H1 (cell line): Measurements from ENCODE around the gene ZNF200. TPM values are rescaled to one million over a fixed set of nuclear protein-coding genes. Genes with fewer than 3 reads are reported as not detected.

Experiments used
- CTCF ChIA-PET: fragments of 300-600 bp; sonication (Branson Sonifier 250); formaldehyde crosslinking; loops from one replicate; lab custom pipeline; 2021; ENCODE audit not compliant: partially characterized antibody; lab: Charles Lee
- POLR2A ChIA-PET: fragments of 300-600 bp; sonication (Branson Sonifier 250); formaldehyde crosslinking; loops from one replicate; lab custom pipeline; 2021; ENCODE audit warnings: inconsistent platforms; ENCODE audit not compliant: partially characterized antibody; lab: Charles Lee
- DNase-seq, 2 experiments: peaks; one replicate each; pipeline versions ENCODE4 v3.0.0 to v3.0.0-alpha.2; 2010 to 2022; ENCODE audit warnings: low spot score in 2 of 2, low read depth in 1 of 2, mixed read lengths in 1 of 2
- FAIRE-seq: peaks from 2 replicates; lab custom pipeline; 2011; peaks lifted over from hg19 to GRCh38; lab: Jason Lieb, UNC
- H2AFZ ChIP-seq: 2 replicates; pipeline ENCODE4 v1.8.1; 2012; ENCODE audit warnings: low read length, inconsistent platforms
- H2AK5ac ChIP-seq: 2 replicates; pipeline ENCODE4 v1.6.1; 2013; ENCODE audit warnings: low read depth, low read length
- H2BK120ac ChIP-seq: replicated peaks from 2 replicates; pipeline ENCODE3; 2013; ENCODE audit warnings: low read depth, low read length, inconsistent platforms
- H2BK12ac ChIP-seq: 2 replicates; pipeline ENCODE4 v1.6.1; 2013; ENCODE audit warnings: low read depth, low read length
- H2BK15ac ChIP-seq: 2 replicates; pipeline ENCODE4 v1.6.1; 2013; ENCODE audit warnings: low read length
- H2BK20ac ChIP-seq: 2 replicates; pipeline ENCODE4 v1.6.1; 2013; ENCODE audit warnings: low read length
- H2BK5ac ChIP-seq: 2 replicates; pipeline ENCODE4 v1.6.1; 2013; ENCODE audit warnings: low read depth, low read length
- H3K14ac ChIP-seq: 2 replicates; pipeline ENCODE4 v1.6.1; 2013; ENCODE audit warnings: inconsistent platforms; ENCODE audit not compliant: insufficient read length
- H3K18ac ChIP-seq: 2 replicates; pipeline ENCODE4 v1.6.1; 2013; ENCODE audit warnings: low read length; ENCODE audit errors: extremely low read depth
- H3K23ac ChIP-seq: 2 replicates; pipeline ENCODE4 v1.6.1; 2013; ENCODE audit warnings: inconsistent platforms; ENCODE audit not compliant: insufficient read length
- H3K23me2 ChIP-seq: 2 replicates; pipeline ENCODE4 v1.6.1; 2013; ENCODE audit warnings: low read depth, low read length
- H3K27ac ChIP-seq: 2 replicates; pipeline ENCODE4 v1.6.1; 2011; ENCODE audit warnings: low read depth, low read length, inconsistent platforms
- H3K27me3 ChIP-seq, 4 experiments: replicated peaks in 1 of 4; 1 replicate in 1 of 4; 2 replicates in 3 of 4; pipeline versions ENCODE4 v1.6.1 to v1.8.1; 2011 to 2013; ENCODE audit warnings: low read length in 3 of 4, mild to moderate bottlenecking in 3 of 4, inconsistent platforms in 2 of 4, mixed read lengths in 2 of 4, moderate library complexity in 1 of 4; ENCODE audit not compliant: control insufficient read depth in 3 of 4, insufficient read depth in 3 of 4; ENCODE audit errors: extremely low read depth in 1 of 4
- H3K36me3 ChIP-seq, 4 experiments: 2 replicates each; pipeline versions ENCODE4 v1.6.1 to v1.8.1; 2011 to 2013; ENCODE audit warnings: mild to moderate bottlenecking in 4 of 4, low read length in 3 of 4, moderate library complexity in 2 of 4, control low read depth in 1 of 4, inconsistent platforms in 1 of 4; ENCODE audit not compliant: insufficient read depth in 4 of 4, control insufficient read depth in 2 of 4
- H3K4ac ChIP-seq: replicated peaks from 2 replicates; pipeline ENCODE3; 2013; ENCODE audit warnings: low read length, low read depth, mixed read lengths, inconsistent platforms; ENCODE audit not compliant: insufficient read length
- H3K4me1 ChIP-seq, 4 experiments: replicated peaks in 1 of 4; 1 replicate in 1 of 4; 2 replicates in 3 of 4; pipeline versions ENCODE4 v1.6.1 to v1.8.1; 2011 to 2013; ENCODE audit warnings: low read length in 3 of 4, inconsistent platforms in 2 of 4, mixed read lengths in 1 of 4; ENCODE audit not compliant: insufficient read depth in 4 of 4, control insufficient read depth in 3 of 4
- H3K4me2 ChIP-seq, 2 experiments: 2 replicates each; pipeline versions ENCODE4 v1.6.1 to v1.8.1; 2011 to 2013; ENCODE audit warnings: low read depth in 2 of 2, low read length in 2 of 2, control low read depth in 1 of 2, inconsistent platforms in 1 of 2, mild to moderate bottlenecking in 1 of 2; ENCODE audit not compliant: insufficient read depth in 1 of 2
- H3K4me3 ChIP-seq, 4 experiments: fragments of 200-600, 300-600 bp in 1 of 4; sonication (generic), shearing (Covaris generic), sonication (Bioruptor Twin) in 1 of 4; 2 replicates each; pipeline versions ENCODE4 v1.5.1 to v1.8.1; 2011 to 2016; ENCODE audit warnings: low read length in 4 of 4, low read depth in 3 of 4, control low read depth in 2 of 4, inconsistent platforms in 2 of 4, mild to moderate bottlenecking in 2 of 4, mixed read lengths in 1 of 4, moderate library complexity in 1 of 4; ENCODE audit not compliant: insufficient read depth in 2 of 4; ENCODE audit errors: extremely low read depth in 1 of 4
- H3K56ac ChIP-seq: replicated peaks from 2 replicates; pipeline ENCODE3; 2013; ENCODE audit warnings: low read depth, mild to moderate bottlenecking, mixed read lengths, low read length, inconsistent platforms; ENCODE audit not compliant: insufficient read length
- H3K79me1 ChIP-seq: 2 replicates; pipeline ENCODE4 v1.6.1; 2013; ENCODE audit warnings: low read depth, low read length, control low read depth
- H3K79me2 ChIP-seq, 2 experiments: 2 replicates each; pipeline versions ENCODE4 v1.6.1 to v1.8.1; 2012 to 2013; ENCODE audit warnings: low read length in 2 of 2, mild to moderate bottlenecking in 2 of 2, inconsistent platforms in 1 of 2; ENCODE audit not compliant: insufficient read depth in 2 of 2, control insufficient read depth in 1 of 2
- H3K9ac ChIP-seq, 4 experiments: replicated peaks in 1 of 4; 1 replicate in 1 of 4; 2 replicates in 3 of 4; pipeline versions ENCODE4 v1.6.1 to v1.8.1; 2011 to 2013; ENCODE audit warnings: low read depth in 3 of 4, low read length in 3 of 4, control low read depth in 2 of 4, mild to moderate bottlenecking in 2 of 4, moderate library complexity in 2 of 4, inconsistent platforms in 1 of 4; ENCODE audit errors: extremely low read depth in 1 of 4
- H3K9me3 ChIP-seq, 2 experiments: 2 replicates each; pipeline versions ENCODE4 v1.6.1 to v1.8.1; 2012 to 2013; ENCODE audit warnings: mild to moderate bottlenecking in 2 of 2, moderate library complexity in 2 of 2, control low read depth in 1 of 2, inconsistent platforms in 1 of 2, low read depth in 1 of 2, low read length in 1 of 2, mixed read lengths in 1 of 2; ENCODE audit not compliant: insufficient read depth in 2 of 2
- H4K20me1 ChIP-seq, 2 experiments: replicated peaks in 1 of 2; 2 replicates each; pipeline versions ENCODE3 to v1.8.1; 2011 to 2013; ENCODE audit warnings: inconsistent platforms in 2 of 2, low read length in 2 of 2, mild to moderate bottlenecking in 1 of 2; ENCODE audit not compliant: insufficient read depth in 2 of 2, control insufficient read depth in 1 of 2
- H4K5ac ChIP-seq: 2 replicates; pipeline ENCODE4 v1.6.1; 2013; ENCODE audit warnings: low read length, low read depth, mixed read lengths, inconsistent platforms; ENCODE audit not compliant: insufficient read length
- H4K8ac ChIP-seq: 2 replicates; pipeline ENCODE4 v1.8.0; 2013; ENCODE audit warnings: mild to moderate bottlenecking, moderate library complexity, low read length, inconsistent platforms; ENCODE audit not compliant: insufficient read depth; ENCODE audit errors: extremely low read depth
- H4K91ac ChIP-seq: replicated peaks from 2 replicates; pipeline ENCODE3; 2013; ENCODE audit warnings: low read length, mixed read lengths, inconsistent platforms; ENCODE audit not compliant: insufficient read length
- EGR1 ChIP-seq: IDR thresholded peaks from 2 replicates; pipeline ENCODE4 v1.6.1; 2011; ENCODE audit warnings: low read depth, low read length, borderline replicate concordance
- EZH2 ChIP-seq: fragments of 200-600 bp; sonication (generic); IDR thresholded peaks from 2 replicates; pipeline ENCODE4 v1.7.1; 2012; ENCODE audit warnings: low read depth, mild to moderate bottlenecking, moderate library complexity, low read length, inconsistent platforms; ENCODE audit not compliant: severe bottlenecking
- SIRT6 ChIP-seq: IDR thresholded peaks from one replicate; pipeline ENCODE4 v1.7.1; 2012; ENCODE audit warnings: low read length, inconsistent platforms
- WGBS, 2 experiments: shearing (Covaris generic) in 1 of 2; methylation state at CpG; one replicate each; pipeline versions ENCODE4 v1.1.6 to v1.1.7; 2013 to 2015; ENCODE audit warnings: low lambda C conversion rate in 2 of 2, mixed read lengths in 2 of 2, inconsistent platforms in 1 of 2, low coverage in 1 of 2, missing lambda C conversion rate in 1 of 2; ENCODE audit not compliant: insufficient replicate concordance in 2 of 2, insufficient coverage in 1 of 2, insufficient read length in 1 of 2; ENCODE audit errors: extremely low coverage in 1 of 2, missing lambda C conversion rate in 1 of 2; 5-methylcytosine and 5-hydroxymethylcytosine counted together
- polyA plus RNA-seq, 7 experiments: library from polyadenylated mRNA; depleted of rRNA in 3 of 7; stranded (reverse) in 5 of 7; unstranded in 2 of 7; fragments of >200 nt in 5 of 7; fragments of 200-250 nt in 2 of 7; gene quantifications; 1 replicate in 5 of 7; 2 replicates in 1 of 7; 4 replicates in 1 of 7; pipeline versions ENCODE4 v1.2.1 to v1.2.3, GENCODE V29; 2011 to 2013; ENCODE audit warnings: missing spikeins in 2 of 7, mixed read lengths in 2 of 7
- total RNA-seq: library from RNA; stranded (reverse); fragmentation: NEBNext Ultra II Directional; extraction: Animal tissue kit (Norgen Biotek cat#: 25700); gene quantifications from 2 replicates; pipeline ENCODE4 v1.2.1, GENCODE V29; 2021

The ZNF200 gene
- total and polyA plus RNA-seq, 2 of the 8 experiments (the other 6 are each of a cell fraction or from before 2014, with no cell fraction given): 2.7 to 9.9 TPM

GRCh38 chr16:3246876-3247275 lies 11.9 kb upstream of the ZNF200 start:
- no peak overlapping the region for H3K4ac ChIP-seq
- H3K36me3 ChIP-seq: no peaks in the 10 kb centered on the region
- no peaks in the 10 kb centered on the region for H3K79me1 ChIP-seq
- H3K4me1 ChIP-seq: no peaks in the 10 kb centered on the region
- peaks cover 44 to 45% of the 10 kb centered on the region in 2 experiments for H3K9me3 ChIP-seq
- FAIRE-seq (no peak), DNase-seq (no peak)
- H2BK12ac ChIP-seq: no peak overlapping the region
- no peak overlapping the region for H4K5ac ChIP-seq
- H3K27ac ChIP-seq: no peak overlapping the region
- H3K9ac ChIP-seq: no peak overlapping the region
- no peak overlapping the region for H4K8ac ChIP-seq
- no peak overlapping the region for H2BK15ac ChIP-seq
- no peaks in the 10 kb centered on the region for H3K27me3 ChIP-seq
- no peaks in the 10 kb centered on the region for H4K20me1 ChIP-seq
- H2BK120ac ChIP-seq: no peak overlapping the region
- ChIA-PET POLR2A (interaction anchor here (1.3 kb wide), 1 partner anchor 13 kb away, joined by 4 read pairs; no protein-coding TSS in a partner anchor), CTCF (no interaction called here)
- no peak overlapping the region for H2AK5ac ChIP-seq
- no peak overlapping the region for H3K23ac ChIP-seq
- 83% methylated on average over 10 of the region's 10 CpGs; no CpG with 5 or more reads in 1 of the 2 experiments for WGBS, 2 experiments
- H3K18ac ChIP-seq: no peak overlapping the region
- no peak overlapping the region for H2BK5ac ChIP-seq
- no peak overlapping the region for H3K56ac ChIP-seq
- H2AFZ ChIP-seq: no peak overlapping the region
- H3K14ac ChIP-seq: no peak overlapping the region
- H3K4me2 ChIP-seq: no peak overlapping the region
- H3K23me2 ChIP-seq: no peaks in the 10 kb centered on the region
- H3K4me3 ChIP-seq: no peak overlapping the region
- no peak overlapping the region for H2BK20ac ChIP-seq
- no peaks in the 10 kb centered on the region for H3K79me2 ChIP-seq
- H4K91ac ChIP-seq: no peak overlapping the region
- TF ChIP-seq EGR1: no peak
- no peak for TF ChIP-seq EZH2
- no peak for TF ChIP-seq SIRT6
